PC-9 (cell line): ENCODE results near the gene SLC26A3.

Source experiments
- CTCF ChIP-seq: fragments of 200-600 bp; sonication (generic); conservative IDR thresholded peaks from 2 replicates; pipeline ENCODE4 v1.6.1; 2017; ENCODE audit warnings: mixed run types, antibody characterized with exemption, mild to moderate bottlenecking, moderate library complexity
- EZH2 ChIP-seq: fragments of 200-600 bp; sonication (generic); IDR thresholded peaks from 2 replicates; pipeline ENCODE4 v1.8.0; 2017; ENCODE audit warnings: antibody characterized with exemption, low read depth

GRCh38 chr7:107850643-107851042 lies 47.6 kb upstream of the SLC26A3 start:
- TF ChIP-seq CTCF (no peak), EZH2 (no peak)
